HG03039 (cell line): ENCODE measurements around the gene KDM6A.
"Not testable (repeated sequence)": the region's sequence is repeated elsewhere in the genome, so short reads cannot be mapped to it uniquely, and the experiment has no call there.

Source experiments
- ATAC-seq: cut with Tn5 transposase; IDR thresholded peaks from one replicate; pipeline ENCODE4 v1.9.1; 2021; ENCODE audit warnings: mild to moderate bottlenecking, moderate library complexity; ENCODE audit not compliant: unreplicated experiment

Gene KDM6A

DNA sequence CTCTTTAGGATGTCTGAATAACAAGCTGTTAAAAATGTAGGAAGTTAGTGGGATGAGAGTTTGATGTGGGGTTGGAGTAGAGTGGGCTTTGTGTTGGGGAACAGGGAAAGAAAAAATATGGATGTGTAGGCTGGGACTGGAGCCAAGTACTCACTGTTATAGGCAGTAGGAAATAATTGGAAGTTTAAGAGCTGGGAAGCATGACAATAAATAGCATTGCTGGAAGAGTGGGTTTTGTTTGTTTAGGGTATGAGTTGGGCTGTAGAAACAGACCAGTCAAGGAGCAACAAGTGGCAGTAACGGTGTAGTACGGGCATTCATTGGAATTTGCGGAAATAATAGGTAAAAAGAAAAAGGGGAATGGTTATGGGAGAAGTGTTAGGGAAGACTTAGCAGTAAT, 81.6 kb downstream of the KDM6A start:
- no peak for ATAC-seq

DNA sequence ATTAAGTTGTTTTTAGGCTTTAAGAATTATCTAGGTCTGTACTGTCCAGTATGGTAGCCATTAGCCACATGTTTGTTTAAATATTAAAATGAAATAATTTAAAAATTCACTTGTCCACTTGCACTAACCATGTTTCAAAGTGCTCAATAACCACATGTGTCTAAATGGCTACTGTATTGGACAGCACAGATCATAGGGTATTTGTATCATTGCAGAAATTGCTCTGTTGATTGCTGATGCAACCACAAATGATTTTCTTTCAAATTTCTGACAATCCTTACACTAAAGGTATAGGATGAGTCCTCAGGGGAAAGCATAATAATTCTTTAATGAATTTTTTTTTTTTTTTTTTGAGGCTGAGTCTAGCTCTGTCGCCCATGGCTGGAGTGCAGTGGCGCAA, 84.9 kb downstream of the KDM6A start:
- ATAC-seq = no peak

DNA sequence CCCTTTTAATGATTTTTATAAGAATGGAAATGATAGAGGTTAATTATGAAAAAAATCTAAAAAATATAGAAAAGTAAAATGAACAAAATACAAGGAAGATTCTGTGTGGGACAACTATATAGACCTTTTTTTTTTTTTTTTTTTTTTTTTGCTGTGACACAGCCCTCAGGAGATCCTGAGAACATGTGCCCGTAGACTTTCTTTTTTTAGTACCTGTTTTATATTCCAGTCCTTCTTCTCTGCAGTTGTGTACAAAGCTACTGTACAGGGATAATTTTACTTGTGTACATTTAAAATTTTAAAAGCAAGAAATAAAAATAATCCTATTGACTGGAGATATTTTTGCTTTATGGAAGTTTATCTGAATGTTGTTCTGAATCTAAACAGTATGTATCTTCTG, 85.5 kb downstream of the KDM6A start:
- no peak for ATAC-seq

DNA sequence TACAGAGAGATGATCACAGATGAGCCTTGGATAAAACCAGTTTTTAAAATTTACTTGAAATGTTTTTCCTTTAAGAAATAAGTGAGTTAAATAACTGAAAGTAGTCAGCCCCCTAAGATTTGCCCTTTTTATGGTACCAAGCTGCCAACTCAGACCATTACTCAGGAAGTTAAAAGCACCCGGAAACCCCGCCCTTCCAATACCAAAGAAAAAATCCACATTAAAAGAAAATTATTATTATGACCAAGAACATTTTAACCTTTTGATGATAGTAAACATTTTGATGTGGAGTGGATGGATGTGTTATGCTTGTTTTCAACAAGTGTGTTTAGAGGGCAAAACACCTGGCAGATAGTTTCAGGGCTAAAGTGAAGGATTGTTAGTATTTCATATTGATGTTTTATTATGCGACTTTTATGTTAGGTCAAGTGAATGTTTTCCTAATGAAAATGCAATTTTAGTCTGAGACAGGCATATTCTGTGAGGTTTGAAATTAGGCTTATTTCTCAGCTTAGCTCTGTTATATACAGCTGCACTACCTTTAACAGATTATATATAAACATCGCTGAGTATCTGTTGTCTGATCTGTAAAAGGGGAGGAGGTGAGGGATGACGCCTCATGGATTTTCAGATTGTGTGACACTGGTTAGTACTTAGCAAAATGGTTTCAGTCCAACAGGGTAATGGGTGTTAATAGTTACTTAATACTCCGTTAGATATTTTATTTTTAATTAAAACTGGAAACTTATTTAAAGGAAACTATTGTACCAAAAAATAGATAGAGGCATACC, 89.0 kb downstream of the KDM6A start:
- ATAC-seq = no peak

DNA sequence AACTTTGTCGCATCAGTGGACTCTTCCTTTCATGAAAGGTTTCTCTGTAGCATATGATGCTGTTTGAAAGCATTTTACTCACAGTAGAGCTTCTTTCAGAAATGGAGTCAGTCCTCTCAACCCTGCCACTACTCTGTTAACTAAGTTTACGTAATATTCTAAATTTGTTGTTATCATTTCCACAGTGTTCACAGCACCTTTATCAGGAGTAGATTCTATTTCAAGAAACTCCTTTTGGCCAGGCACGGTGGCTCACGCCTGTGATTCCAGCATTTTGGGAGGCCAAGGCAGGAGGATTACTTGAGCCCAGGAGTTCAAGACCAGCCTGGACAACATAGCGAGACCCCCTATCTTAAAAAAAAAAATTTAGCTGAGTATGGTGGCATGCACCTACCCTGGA, 90.0 kb downstream of the KDM6A start:
- no peak for ATAC-seq

DNA sequence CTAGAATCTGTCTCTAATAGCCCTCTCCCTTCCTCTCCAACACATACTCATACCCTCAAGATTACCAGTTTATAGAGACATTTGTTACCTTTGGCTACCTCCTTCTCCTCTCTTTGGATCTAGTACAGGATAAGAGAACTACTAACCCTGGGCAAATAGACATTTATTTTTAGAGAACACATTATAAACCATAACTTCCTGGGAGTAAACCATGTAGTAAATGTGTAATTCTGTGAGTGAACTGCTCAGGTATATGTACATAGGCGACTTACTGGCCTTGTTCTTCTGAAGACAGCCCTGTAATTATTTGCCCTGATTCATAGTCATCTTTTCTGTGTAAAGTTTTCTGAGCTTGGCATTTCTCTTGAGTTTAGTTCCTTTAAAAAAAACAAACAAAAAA, 94.2 kb downstream of the KDM6A start:
- no peak for ATAC-seq

DNA sequence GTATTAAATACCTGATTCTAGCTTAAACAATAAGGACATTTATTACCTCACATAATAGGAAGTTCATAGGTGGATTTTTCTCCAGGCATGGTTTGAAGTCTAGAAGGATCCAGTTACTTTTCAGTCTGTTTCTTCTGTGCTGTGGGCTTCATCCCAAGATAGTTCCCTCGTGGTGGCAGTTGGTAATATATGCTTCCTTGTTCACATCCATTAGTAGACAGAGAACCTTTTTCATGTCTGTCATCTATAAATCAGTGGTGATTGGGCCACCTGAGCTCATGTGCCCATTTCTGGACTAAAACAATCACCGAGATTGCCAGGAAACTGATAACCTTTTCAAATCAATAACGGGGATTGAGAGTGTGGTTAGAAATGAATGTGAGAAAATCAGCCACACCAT, 97.7 kb downstream of the KDM6A start:
- no peak for ATAC-seq

DNA sequence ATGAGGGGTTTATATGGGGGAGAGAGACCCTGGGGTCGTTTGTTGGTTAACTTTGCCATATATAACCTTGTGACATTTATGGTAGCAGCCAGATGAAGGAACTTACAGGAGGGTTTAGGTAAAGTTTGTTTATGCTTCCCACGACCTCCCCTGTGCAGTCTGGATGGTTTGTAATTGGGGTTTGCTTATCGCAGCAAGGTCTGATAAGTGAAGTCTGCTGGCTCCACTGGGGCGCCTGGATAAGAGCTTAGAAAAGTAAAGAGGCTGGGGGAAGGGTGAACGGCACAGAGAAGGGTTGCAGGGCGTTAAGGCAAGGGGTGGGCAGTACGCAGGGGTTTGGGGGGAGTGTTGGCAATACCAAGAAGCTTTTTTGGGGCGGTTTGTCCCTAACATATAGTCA, 98.7 kb downstream of the KDM6A start:
- no peak for ATAC-seq

DNA sequence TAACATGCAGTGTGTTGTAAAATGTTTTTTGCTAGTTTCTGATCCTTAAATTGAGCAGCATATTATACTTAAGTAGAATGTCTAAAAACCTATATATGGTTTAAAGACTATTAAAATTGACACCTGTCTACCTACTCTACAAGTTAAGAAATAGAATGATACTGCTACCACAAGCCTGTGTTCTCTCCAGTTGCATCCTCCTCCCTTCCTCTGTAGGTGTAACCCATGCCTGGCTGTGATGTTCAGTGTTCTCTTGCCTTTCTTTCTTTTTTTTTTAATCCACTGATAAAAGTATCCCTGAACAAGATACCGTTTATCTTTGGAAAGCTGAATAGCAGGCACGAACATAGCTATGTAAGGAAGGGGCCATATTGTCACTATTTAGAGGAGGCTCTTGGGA, 99.1 kb downstream of the KDM6A start:
- no peak for ATAC-seq

DNA sequence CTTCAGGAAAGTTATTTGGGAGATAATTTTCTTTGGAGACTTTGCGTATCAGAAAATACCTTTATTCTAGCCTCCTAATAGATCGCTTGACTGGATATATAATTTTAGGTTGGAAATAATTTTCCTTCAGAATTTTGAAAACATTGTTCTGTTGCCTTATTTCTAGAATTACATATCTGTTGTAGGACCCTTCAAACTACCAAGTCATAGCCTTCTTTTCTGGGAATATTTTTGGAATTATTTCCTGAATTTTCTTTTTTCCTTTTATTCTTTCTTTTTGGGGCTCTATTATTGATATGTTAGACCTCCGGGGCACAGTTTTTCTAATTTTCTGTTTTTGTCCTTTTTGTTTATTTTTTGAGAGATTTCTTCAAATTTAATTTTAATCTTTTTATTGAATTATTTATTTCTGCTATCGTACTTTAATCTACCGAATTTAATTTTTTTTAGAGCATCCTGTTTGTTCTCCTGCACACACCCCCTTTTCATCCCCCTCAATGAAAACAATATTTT, 100.5 kb downstream of the KDM6A start:
- ATAC-seq = no peak

DNA sequence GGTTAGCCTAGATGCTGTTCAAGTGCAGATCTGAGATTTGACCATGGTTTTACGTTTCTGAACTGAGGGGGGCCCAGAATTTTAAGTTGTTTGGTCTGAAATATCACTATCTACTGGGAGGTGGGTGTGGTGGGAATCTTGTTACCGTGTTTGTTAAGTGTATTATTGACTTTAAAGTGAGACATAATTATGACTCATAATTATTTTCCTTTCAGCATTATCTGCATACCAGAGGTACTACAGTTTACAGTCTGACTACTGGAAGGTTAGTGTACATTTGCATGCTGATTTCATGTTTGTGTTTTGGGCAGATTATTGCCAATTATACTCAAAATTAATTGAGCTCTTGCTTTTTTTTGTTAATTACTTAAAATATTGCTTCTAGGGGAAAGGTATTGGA, 101.5 kb downstream of the KDM6A start:
- ATAC-seq = no peak

DNA sequence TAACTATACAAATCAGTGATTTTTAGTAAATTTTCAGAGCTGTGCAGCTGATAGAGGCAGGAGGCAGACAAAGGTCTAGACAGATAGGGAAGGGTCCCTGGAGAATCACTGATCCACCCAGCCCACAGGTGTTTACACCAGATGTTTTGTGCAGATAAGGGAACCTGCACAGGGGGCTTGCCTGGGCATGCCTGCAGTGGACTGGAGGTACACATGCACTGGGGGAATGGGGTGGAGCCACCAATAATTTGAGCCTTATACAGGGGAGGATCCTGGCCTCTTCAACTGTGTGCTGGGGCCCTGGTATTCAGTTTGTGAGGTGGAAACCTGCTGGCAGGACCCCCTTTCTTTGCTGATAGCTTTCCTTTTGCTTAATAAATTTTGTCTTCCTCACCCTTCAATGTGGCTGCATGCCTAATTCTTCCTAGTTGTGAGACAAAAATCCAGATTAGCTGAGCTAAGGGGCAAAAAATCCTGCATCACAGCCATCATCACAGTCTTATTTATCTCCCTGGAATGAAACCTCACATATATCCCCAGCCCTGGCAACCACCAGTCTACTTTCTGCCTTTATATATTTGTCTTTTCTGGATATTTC, 102.8 kb downstream of the KDM6A start:
- no peak for ATAC-seq

DNA sequence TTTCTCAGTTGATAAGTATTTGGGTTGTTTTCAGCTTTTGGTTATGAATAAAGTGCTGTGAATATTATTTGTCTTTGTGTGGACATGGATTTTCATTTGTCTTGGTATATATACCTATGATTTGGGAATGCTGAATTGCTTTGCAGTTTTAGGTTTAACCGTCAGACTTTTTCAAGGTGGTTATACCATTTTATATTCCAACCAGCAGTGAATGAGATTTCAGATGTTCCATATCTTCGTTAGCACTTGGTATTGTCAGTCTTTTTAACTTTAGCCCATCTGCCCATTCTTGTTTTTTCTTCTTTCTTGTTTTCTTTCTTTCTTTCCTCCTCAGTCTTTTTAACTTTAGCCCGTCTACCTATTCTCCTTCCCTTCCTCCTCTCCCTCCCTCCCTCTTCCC, 106.0 kb downstream of the KDM6A start:
- ATAC-seq = no peak

DNA sequence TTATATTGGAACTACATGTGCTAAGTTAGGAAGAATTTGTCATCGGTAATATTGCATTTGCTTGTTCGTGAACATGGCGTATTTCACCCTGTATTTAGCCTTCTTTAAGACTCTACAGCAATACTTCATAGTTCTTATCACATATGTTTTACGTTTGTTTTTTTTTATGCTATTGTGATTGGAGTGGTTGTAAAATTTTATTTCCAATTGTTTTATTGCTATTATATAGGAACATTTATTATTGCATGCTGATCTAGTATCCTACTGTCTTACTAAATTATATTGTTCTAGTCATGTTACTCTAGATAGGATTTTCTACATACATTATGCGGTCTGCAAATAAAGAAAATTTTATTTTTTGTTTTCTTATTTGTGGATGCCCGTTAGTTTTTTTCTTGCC, 107.4 kb downstream of the KDM6A start:
- no peak for ATAC-seq

DNA sequence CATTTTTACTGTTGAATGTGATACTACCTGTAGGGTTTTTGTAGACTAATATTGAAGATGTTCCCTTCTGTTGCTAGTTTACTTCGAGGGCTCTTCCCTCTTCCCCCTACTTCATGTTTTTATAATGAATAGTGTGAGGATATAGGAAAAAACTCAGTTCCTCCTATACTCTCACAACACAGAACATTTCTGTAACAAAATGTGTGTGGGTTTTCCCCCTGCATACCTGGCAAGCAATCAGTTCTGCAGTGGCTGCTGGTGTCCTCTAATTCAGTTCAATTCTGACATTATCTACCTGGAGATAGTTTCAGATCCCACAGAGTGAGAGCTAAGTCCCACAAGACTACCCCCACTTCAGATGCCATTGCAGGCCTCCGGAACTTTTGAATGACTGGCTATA, 107.9 kb downstream of the KDM6A start:
- ATAC-seq = no peak

DNA sequence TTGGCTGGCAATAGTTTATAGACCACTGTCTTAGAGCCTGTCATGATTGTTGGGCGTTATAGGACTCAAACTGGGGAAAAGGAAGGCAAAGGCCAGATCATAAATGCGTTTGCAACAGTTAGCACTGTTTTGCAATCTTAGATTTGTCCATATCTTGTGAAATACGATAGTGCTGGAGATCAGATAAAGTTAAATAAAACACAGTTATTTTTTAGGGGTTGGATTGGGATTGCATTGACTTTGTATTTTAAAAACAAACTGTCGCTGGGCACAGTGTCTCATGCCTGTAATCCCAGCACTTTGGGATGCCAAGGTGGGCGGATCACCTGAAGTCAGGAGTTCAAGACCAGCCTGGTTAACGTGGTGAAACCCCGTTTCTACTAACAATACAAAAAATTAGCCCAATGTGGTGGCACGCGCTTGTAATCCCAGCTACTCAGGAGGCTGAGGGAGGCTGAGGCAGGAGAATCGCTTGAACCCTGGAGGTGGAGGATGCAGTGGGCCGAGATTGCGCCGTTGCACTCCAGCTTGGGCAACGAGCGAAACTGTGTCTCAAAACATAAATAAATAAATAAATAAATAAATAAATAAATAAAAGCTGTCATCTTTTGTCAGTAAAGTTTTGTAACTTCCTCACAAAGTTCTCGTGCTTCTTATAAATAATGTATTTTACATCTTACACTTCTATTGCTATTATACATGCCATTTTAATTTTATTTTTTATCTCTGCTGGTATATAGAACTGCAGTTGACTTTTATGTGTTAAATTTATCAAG, 117.2 kb downstream of the KDM6A start:
- ATAC-seq = no peak

DNA sequence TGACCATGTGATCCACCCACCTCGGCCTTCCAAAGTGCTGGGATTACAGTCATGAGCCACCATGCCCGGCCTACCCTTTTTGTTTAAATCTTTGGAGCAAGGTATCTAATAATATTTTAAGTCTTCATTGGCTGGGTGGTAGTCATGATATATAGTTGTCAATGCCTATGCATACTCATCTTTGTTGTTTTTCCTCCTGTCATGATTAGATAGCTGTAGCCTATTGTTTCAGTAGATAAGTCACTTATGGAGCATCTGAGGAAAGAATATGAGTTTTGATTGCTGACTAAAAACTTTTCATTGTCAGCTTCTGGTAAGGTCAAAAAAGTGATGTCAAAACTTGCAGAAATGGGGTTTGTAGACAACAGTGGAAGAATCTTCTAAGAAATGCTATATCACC, 119.8 kb downstream of the KDM6A start:
- no peak for ATAC-seq

DNA sequence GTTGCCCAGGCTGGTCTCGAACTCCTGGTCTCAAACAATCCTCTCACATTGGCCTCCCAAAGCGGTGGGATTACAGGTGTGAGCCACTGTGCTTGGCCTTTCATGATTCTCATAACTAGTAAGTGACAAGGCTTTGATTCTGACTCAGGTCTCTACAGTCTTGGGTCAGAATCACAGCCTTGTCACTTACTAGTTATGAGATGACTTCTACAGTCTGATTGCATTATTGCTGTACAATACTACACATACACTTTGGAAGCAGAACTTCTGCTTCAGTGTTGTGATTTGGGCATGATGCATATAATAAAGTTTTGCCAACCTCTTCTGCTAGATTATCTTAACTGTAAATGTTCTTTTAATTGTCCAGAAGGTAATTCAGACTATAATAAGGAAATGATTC, 123.3 kb downstream of the KDM6A start:
- no peak for ATAC-seq

DNA sequence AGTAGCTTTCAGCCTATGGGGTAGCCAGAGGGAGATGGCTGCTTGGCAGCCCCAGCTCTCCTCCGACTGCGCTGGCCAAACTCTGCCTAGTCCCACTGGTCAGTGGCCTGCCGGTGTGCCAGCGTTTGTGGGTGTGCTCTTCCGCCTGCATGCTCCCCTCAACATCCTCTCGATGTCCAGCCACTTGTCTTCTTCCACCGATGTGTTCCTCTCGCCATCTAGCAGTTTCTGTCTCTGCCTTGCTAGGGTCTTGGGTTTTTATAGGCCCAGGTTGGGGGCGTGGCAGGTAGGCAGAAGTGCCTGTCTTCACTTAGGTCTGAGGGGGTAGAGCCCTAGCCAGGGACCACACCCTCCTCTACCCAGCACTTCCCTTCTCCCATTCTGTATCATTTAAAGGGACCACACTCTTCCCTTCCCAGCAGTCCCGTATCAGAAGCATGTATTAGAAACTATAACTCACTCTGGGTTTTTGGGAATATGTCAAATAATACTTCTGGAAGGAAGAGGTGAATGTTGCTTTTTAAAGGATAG, 124.4 kb downstream of the KDM6A start:
- ATAC-seq = no peak

DNA sequence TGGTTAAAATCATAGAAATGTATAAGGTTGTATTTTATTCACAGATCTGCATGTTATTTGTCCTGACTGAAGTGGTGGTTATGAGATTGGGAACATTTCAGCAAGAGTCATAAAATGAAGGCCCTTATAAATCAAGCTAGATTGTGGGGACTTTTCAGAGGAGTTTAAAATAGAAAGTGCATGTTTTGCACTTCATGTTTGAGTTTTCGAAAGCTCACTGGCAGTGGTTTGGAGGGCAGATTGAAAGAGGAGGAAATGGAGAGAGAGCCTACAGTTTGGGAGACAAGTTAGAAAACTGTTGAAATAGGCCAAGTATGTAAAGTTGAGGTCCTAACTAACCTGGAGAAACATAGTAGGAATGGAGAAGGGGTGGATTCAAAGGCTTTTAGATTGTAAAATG, 124.9 kb downstream of the KDM6A start:
- ATAC-seq = no peak

DNA sequence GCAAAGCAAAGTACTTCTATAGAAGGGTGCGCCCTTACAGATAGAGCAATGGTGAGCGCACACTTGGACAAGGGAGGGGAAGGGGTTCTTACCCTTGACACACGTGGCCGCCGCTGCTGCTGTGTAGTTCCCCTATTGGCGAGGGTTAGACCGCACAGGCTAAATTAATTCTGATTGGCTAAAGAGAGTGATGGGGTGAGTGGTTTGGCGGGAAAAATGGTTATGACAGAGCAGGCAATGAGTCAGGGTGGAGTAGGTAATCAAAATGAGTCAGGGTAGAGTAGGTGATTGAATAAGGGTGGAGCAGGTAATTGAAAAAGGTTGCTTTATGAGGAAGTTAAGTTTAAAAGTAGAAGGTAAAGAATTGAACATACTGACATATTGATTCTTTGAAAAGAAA, 126.2 kb downstream of the KDM6A start:
- not testable (repeated sequence) for ATAC-seq

DNA sequence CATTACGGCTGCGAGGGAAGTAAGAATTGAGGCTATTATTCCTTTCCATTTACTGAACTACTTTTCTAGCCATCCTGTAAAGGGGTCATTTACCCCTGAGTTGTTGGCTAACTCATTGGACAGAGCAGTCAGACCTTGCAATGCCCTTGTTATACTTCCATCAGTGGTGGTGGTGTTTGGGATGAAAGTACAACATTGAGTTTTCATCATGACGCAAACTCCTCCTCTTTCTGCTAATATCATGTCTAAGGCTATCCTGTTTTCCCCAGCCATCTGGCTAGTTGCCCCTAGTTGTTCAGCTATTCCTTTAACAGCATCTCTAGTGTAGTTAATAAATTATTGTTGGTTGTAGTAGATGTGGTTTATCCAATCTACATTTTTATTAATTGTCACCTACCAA, 126.9 kb downstream of the KDM6A start:
- not testable (repeated sequence) for ATAC-seq
